Kidney (tissue), 14 donors: ENCODE data around the gene POFUT1. TPM values are rescaled to one million over a fixed set of nuclear protein-coding genes. Genes with fewer than 3 reads are reported as not detected.
A peak's percentile ranks its signal among the peaks of the same experiment; 100 is the strongest.

Experiments
- DNase-seq, 5 donors: peaks; one replicate each; pipeline ENCODE4 v3.0.0-alpha.2; 2013 to 2020
- FAIRE-seq: peaks from 2 replicates; lab custom pipeline; 2012; peaks lifted over from hg19 to GRCh38; lab: Jason Lieb, UNC
- H3K27ac ChIP-seq, 2 donors: one replicate each; pipeline ENCODE4 v1.7.0; 2013; ENCODE audit warnings: low read depth in 2 of 2, low read length in 2 of 2, inconsistent platforms in 1 of 2
- H3K27me3 ChIP-seq: one replicate; pipeline ENCODE4 v1.7.1; 2013; ENCODE audit warnings: low read length, inconsistent platforms; ENCODE audit not compliant: control insufficient read depth, insufficient read depth
- H3K36me3 ChIP-seq, 3 donors: one replicate each; pipeline versions ENCODE4 v1.7.0 to v1.7.1; 2013; ENCODE audit warnings: low read length in 3 of 3, control low read depth in 1 of 3, inconsistent platforms in 1 of 3; ENCODE audit not compliant: insufficient read depth in 3 of 3, control insufficient read depth in 2 of 3
- H3K4me1 ChIP-seq, 3 donors: one replicate each; pipeline versions ENCODE4 v1.7.0 to v1.7.1; 2013; ENCODE audit warnings: low read length in 3 of 3, inconsistent platforms in 1 of 3, low read depth in 1 of 3; ENCODE audit not compliant: control insufficient read depth in 2 of 3, insufficient read depth in 2 of 3
- H3K4me3 ChIP-seq, 3 donors: one replicate each; pipeline versions ENCODE4 v1.7.0 to v1.8.1; 2013; ENCODE audit warnings: low read length in 3 of 3, control low read depth in 1 of 3, inconsistent platforms in 1 of 3
- H3K9ac ChIP-seq, 3 donors: one replicate each; pipeline versions ENCODE4 v1.7.0 to v1.7.1; 2013; ENCODE audit warnings: low read length in 3 of 3, control low read depth in 1 of 3, inconsistent platforms in 1 of 3
- H3K9me3 ChIP-seq, 3 donors: one replicate each; pipeline versions ENCODE4 v1.7.0 to v1.7.1; 2013; ENCODE audit warnings: low read length in 3 of 3, control low read depth in 1 of 3, inconsistent platforms in 1 of 3; ENCODE audit not compliant: control insufficient read depth in 2 of 3, insufficient read depth in 1 of 3
- CTCF ChIP-seq: IDR thresholded peaks from 3 replicates; pipeline ENCODE4 v1.5.1; 2012; ENCODE audit warnings: mild to moderate bottlenecking, moderate library complexity, borderline replicate concordance; ENCODE audit not compliant: insufficient read depth; ENCODE audit errors: extremely low read depth
- intact Hi-C: fragments of 100-400 bp; cut with DNase I; formaldehyde crosslinking; loops from one replicate; pipeline ENCODE4 v1.11.1; 2022
- polyA plus RNA-seq: library from polyadenylated mRNA; stranded (reverse); fragments of 350-450 nt; fragmentation: Illumina TruSeq; extraction: RNeasy Lipid Tissue Mini Kit (QIAGEN cat#74804); gene quantifications from one replicate; pipeline ENCODE4 v1.2.3, GENCODE V29; 2014; ENCODE audit warnings: low read depth, low replicate concordance; ENCODE audit not compliant: insufficient read depth
- total RNA-seq: library from RNA; stranded (reverse); fragmentation: NEBNext Ultra II Directional; extraction: Animal tissue kit (Norgen Biotek cat#: 25700); gene quantifications from one replicate; pipeline ENCODE4 v1.2.1, GENCODE V29; 2021
- donor health status: control.
- donor health status: control.
- donor health status: control.
- donor health status: control.
- donor health status: control.
- donor health status: DM: yes; HTN: yes; CAD: no.
- donor health status: Normal renal cell carcinoma (clear cell type).

The POFUT1 gene
- total and polyA plus RNA-seq, 2 donors from 2014 or later, result 16.7 to 36.7 TPM

GRCh38 chr20:32236819-32237218, 29.1 kb downstream of the POFUT1 start:
- no peaks in the 10 kb centered on the region for H3K9me3 ChIP-seq
- no peaks in the 10 kb centered on the region for H3K27me3 ChIP-seq
- peaks cover 0 to 7% (median 5%) of the 10 kb centered on the region in 3 donors for H3K4me1 ChIP-seq
- H3K4me3 ChIP-seq, result no peak overlapping the region
- TF ChIP-seq CTCF, result no peak
- FAIRE-seq (no peak), DNase-seq (peak in 1 of 5 donors; percentile 8)
- no peak overlapping the region for H3K27ac ChIP-seq
- no peak overlapping the region for H3K9ac ChIP-seq
- intact Hi-C loops, result no loop called here
- peaks cover 3 to 27% (median 22%) of the 10 kb centered on the region in 3 donors for H3K36me3 ChIP-seq

- FAIRE-seq (no peak), DNase-seq (no peak)
- H3K27me3 ChIP-seq, result no peaks in the 10 kb centered on the region
- no peak overlapping the region for H3K9ac ChIP-seq
- TF ChIP-seq CTCF, result no peak
- H3K4me1 ChIP-seq, result peaks cover 0 to 7% (median 5%) of the 10 kb centered on the region in 3 donors
- intact Hi-C loops, result no loop called here
- H3K4me3 ChIP-seq, result no peak overlapping the region
- no peaks in the 10 kb centered on the region for H3K9me3 ChIP-seq
- H3K27ac ChIP-seq, result no peak overlapping the region
- H3K36me3 ChIP-seq, result peaks cover 3 to 25% (median 22%) of the 10 kb centered on the region in 3 donors
Observed at GRCh38 chr20:32237419-32237818, 29.7 kb downstream of the POFUT1 start.

- H3K27ac ChIP-seq, result no peak overlapping the region
- FAIRE-seq (peak; percentile 33), DNase-seq (no peak)
- H3K9ac ChIP-seq, result no peak overlapping the region
- intact Hi-C loops, result no loop called here
- H3K4me1 ChIP-seq, result peaks cover 0 to 7% (median 5%) of the 10 kb centered on the region in 3 donors
- H3K9me3 ChIP-seq, result no peaks in the 10 kb centered on the region
- no peak overlapping the region for H3K4me3 ChIP-seq
- no peaks in the 10 kb centered on the region for H3K27me3 ChIP-seq
- H3K36me3 ChIP-seq, result peaks cover 3 to 13% (median 11%) of the 10 kb centered on the region in 3 donors
- no peak for TF ChIP-seq CTCF
Observed at GRCh38 chr20:32238483-32239425, 31.1 kb downstream of the POFUT1 start.
